Measurements from ENCODE around the gene PDCD2L. TPM values are rescaled to one million over a fixed set of nuclear protein-coding genes. Genes with fewer than 3 reads are reported as not detected.
A peak's percentile ranks its signal among the peaks of the same experiment; 100 is the strongest.
"Not testable (repeated sequence)": the region's sequence is repeated elsewhere in the genome, so short reads cannot be mapped to it uniquely, and the experiment has no call there.

PDCD2L gene
- total RNA-seq, 2 experiments from 2014 or later: 42.0 to 43.7 TPM

DNA sequence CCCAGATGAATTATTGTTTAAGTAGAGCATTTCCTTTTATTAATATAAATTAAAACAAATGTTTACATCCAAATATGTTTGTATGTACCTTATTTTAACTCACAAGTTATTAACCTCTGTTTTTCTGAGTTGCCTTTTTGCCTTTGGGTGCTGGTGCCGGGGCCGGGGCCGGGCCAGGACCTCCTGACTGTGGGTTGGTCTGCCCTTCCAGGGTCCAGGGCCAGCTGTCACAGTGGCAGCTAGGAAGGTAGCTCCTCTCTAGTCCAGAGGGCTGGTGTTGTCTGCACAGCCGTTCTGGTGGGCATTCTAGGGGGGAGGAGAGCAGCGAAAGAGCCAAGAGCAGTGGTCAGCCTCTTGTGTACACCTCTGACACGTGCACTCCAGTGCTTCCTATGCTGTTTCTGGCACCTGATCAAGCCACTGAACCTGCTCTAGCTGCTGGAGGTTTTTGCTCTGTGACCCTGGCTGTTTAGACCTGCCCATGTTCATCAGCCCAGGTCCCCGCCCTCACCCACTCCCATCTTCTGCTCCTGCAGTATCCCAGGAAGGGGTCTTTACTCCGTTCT is 22.0 kb downstream of the PDCD2L start:
- Mint-ChIP-seq H3K4me3 (no peak overlapping the region), H3K27ac (no peak overlapping the region), H3K4me1 (peaks cover 19% of the 10 kb centered on the region)

DNA sequence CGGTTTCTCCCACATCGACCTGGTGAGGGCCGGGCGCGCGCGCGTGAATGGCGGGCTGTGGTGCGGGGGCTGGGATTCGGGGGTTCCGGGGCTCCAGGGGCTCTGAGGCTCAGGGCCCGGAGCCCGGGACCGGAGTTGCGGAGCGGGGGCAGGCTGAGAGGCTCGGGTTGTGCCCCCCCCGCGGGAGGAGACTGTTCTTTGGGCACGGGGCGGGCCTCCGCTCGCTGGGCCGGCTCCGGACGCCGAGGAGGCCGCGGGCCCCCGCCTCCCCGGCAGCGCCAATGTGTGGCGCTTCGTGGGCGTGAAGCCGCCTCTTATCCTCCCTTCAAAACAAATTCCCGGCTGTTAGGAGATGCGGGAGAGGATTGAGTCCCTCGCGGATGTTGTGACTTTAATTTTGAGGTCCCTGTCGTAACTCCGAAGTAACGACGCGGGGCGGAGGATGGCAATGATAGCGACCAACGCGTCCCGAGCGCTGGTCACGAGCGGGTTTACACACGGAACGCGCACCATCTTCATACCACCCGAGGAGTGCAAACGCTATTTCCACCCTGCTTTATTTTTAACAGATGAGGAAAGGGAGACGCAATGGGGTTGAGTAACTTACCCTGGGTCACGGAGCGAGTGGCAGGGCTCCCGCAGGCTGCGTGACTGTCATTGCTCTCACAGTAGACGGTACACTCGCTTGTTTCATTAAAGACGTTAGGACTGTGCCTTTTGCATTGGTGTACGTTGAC is 24.5 kb downstream of the PDCD2L start:
- Mint-ChIP-seq H3K27ac (peak overlapping the region; percentile 94), H3K36me3 (peaks cover 35% of the 10 kb centered on the region), H3K4me3 (peak overlapping the region; percentile 93), H3K4me1 (peaks cover 27% of the 10 kb centered on the region), H3K27me3 (no peaks in the 10 kb centered on the region), H3K9me3 (no peaks in the 10 kb centered on the region)
- no peak for DNase-seq

More for the DNA sequence above, 22.0 kb downstream of the PDCD2L start:
- Mint-ChIP-seq H3K27me3 (no peaks in the 10 kb centered on the region), H3K36me3 (peaks cover 24% of the 10 kb centered on the region), H3K9me3 (no peaks in the 10 kb centered on the region)
- no peak for DNase-seq

GRCh38 chr19:34429553-34429952 is 25.4 kb downstream of the PDCD2L start:
- DNase-seq: no peak
- Mint-ChIP-seq H3K36me3 (peaks cover 32% of the 10 kb centered on the region), H3K27ac (peak overlapping the region; percentile 46), H3K4me1 (peaks cover 33% of the 10 kb centered on the region), H3K4me3 (peak overlapping the region; percentile 93), H3K27me3 (no peaks in the 10 kb centered on the region), H3K9me3 (no peaks in the 10 kb centered on the region)

- Mint-ChIP-seq H3K4me1 (peaks cover 33% of the 10 kb centered on the region), H3K9me3 (no peaks in the 10 kb centered on the region), H3K27me3 (no peaks in the 10 kb centered on the region), H3K4me3 (peak overlapping the region; percentile 93), H3K27ac (peak overlapping the region; percentile 77), H3K36me3 (peaks cover 33% of the 10 kb centered on the region)
- DNase-seq: peak; percentile 20
These were observed 26.8 kb downstream of the PDCD2L start for GRCh38 chr19:34430738-34431625.

DNA sequence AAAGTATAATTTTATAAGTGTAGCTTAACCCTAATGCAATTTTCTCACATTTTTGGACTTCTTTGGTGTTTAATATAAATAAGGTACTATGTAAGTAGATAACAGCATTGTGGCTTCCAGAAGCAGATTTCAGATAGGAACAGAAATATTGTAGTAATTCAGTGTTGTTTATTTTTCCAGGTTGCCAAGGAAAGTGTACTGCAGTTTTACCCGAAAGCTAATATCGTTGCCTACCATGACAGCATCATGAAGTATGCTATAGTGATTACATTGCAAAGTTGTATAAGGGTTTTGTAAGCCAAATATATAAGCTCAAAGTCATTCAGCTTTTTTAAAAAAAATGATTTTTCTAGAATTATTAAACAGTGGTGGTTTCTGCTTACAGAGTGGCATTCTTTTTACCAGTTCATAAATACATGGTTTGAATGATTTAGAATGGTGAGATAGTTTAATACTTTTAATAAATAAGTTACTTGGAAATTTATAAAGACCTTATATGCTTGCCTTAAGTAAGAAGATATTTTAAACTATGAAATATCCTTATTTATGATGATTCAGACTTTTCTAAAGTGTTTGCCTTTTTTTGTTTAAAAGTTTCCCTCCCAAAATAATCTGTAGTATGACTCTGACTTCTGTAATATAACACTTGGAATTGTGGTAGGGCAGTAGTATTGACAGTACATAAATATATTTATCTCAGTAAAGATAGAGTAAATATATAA is 27.6 kb downstream of the PDCD2L start:
- Mint-ChIP-seq H3K4me3 (no peak overlapping the region), H3K27ac (no peak overlapping the region), H3K9me3 (no peaks in the 10 kb centered on the region), H3K27me3 (no peaks in the 10 kb centered on the region), H3K36me3 (peaks cover 36% of the 10 kb centered on the region), H3K4me1 (peaks cover 33% of the 10 kb centered on the region)
- no peak for DNase-seq

GRCh38 chr19:34432797-34433196 is 28.6 kb downstream of the PDCD2L start:
- Mint-ChIP-seq H3K9me3 (no peaks in the 10 kb centered on the region), H3K36me3 (peaks cover 38% of the 10 kb centered on the region), H3K27me3 (no peaks in the 10 kb centered on the region), H3K27ac (no peak overlapping the region), H3K4me1 (peaks cover 33% of the 10 kb centered on the region), H3K4me3 (no peak overlapping the region)
- DNase-seq: no peak

DNA sequence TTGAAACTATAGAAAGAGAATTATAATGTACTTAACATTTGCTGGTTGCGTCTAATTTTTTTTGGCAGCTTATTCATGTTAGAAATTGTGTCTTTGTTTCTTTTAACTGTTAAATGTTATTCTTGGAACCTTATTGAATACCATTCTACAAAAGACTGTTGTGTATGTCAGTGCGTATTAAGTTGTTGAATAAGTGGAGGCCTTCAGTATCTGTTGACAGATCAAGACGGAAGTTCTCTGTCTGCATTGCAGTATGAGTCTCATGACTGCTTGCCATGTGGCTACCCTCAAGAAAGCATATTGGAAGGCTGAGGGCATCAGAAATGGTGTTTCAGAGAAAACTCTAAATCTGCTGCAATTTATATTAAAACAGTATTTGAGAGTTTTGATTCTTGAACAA is 32.5 kb downstream of the PDCD2L start:
- DNase-seq: no peak
- no peaks in the 10 kb centered on the region for H3K9me3 Mint-ChIP-seq
- H3K27ac Mint-ChIP-seq: no peak overlapping the region
- no peak overlapping the region for H3K4me3 Mint-ChIP-seq
- peaks cover 30% of the 10 kb centered on the region for H3K36me3 Mint-ChIP-seq
- peaks cover 14% of the 10 kb centered on the region for H3K4me1 Mint-ChIP-seq
- no peaks in the 10 kb centered on the region for H3K27me3 Mint-ChIP-seq

- peaks cover 37% of the 10 kb centered on the region for H3K36me3 Mint-ChIP-seq
- H3K4me3 Mint-ChIP-seq: no peak overlapping the region
- H3K27me3 Mint-ChIP-seq: no peaks in the 10 kb centered on the region
- no peak overlapping the region for H3K27ac Mint-ChIP-seq
- DNase-seq: no peak
- H3K9me3 Mint-ChIP-seq: no peaks in the 10 kb centered on the region
- H3K4me1 Mint-ChIP-seq: peaks cover 4% of the 10 kb centered on the region
These were observed 44.0 kb downstream of the PDCD2L start for GRCh38 chr19:34448191-34448590.

GRCh38 chr19:34452723-34453122 is 48.5 kb downstream of the PDCD2L start:
- Mint-ChIP-seq H3K27ac (no peak overlapping the region), H3K9me3 (no peaks in the 10 kb centered on the region), H3K4me1 (peaks cover 7% of the 10 kb centered on the region), H3K27me3 (no peaks in the 10 kb centered on the region), H3K4me3 (no peak overlapping the region), H3K36me3 (peaks cover 13% of the 10 kb centered on the region)
- no peak for DNase-seq

DNA sequence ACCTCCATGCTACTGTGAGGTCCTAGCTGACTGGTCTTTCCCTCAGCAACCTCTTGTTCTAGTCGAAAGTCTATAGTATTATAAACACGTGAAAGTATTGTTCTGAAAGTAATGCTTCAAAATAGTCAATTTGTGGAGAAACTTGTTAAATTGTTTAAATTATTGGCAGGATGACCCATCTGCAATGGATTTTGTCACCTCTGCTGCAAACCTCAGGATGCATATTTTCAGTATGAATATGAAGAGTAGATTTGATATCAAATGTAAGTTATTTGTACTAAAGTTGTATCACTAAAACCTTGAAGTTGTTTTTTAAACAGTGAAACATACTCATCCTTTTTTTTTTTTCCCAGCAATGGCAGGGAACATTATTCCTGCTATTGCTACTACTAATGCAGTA is 49.9 kb downstream of the PDCD2L start:
- Mint-ChIP-seq H3K9me3 (no peaks in the 10 kb centered on the region), H3K36me3 (peaks cover 14% of the 10 kb centered on the region), H3K4me3 (no peak overlapping the region), H3K4me1 (peaks cover 7% of the 10 kb centered on the region), H3K27me3 (no peaks in the 10 kb centered on the region), H3K27ac (no peak overlapping the region)
- no peak for DNase-seq

DNA sequence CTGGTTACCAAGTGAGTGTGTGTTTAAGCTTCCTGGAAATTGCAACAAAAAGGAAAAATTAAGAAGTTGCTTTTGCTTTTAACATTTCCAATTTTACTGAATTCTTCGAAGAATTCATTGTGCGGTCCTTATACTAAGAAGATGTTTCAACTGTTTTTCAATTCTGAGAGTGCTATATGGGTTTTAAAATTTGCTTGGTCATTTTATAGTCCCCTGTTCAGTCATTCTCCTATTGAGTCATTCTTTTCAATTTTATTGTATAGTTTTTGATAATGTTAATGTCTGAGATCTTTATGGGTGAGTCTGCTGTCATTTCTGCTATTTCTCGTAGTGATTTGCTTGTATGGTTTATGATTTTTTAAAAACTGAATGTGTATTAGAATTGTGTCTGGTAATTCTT is 50.5 kb downstream of the PDCD2L start:
- Mint-ChIP-seq H3K36me3 (peaks cover 16% of the 10 kb centered on the region), H3K9me3 (no peaks in the 10 kb centered on the region), H3K27ac (no peak overlapping the region), H3K4me3 (no peak overlapping the region), H3K4me1 (peaks cover 7% of the 10 kb centered on the region), H3K27me3 (no peaks in the 10 kb centered on the region)
- DNase-seq: no peak

GRCh38 chr19:34455783-34456480 is 51.7 kb downstream of the PDCD2L start:
- not testable (repeated sequence) for H3K27ac Mint-ChIP-seq, H3K9me3 Mint-ChIP-seq, H3K27me3 Mint-ChIP-seq, H3K4me1 Mint-ChIP-seq, DNase-seq, H3K4me3 Mint-ChIP-seq
- H3K36me3 Mint-ChIP-seq: peaks cover 22% of the 10 kb centered on the region

GRCh38 chr19:34457446-34457845 is 53.2 kb downstream of the PDCD2L start:
- Mint-ChIP-seq H3K4me1 (peaks cover 5% of the 10 kb centered on the region), H3K4me3 (no peak overlapping the region), H3K36me3 (peaks cover 32% of the 10 kb centered on the region), H3K27ac (peak overlapping the region; percentile 60), H3K27me3 (no peaks in the 10 kb centered on the region), H3K9me3 (no peaks in the 10 kb centered on the region)
- DNase-seq: no peak

- Mint-ChIP-seq H3K4me3 (no peak overlapping the region), H3K27ac (no peak overlapping the region), H3K27me3 (no peaks in the 10 kb centered on the region), H3K36me3 (peaks cover 35% of the 10 kb centered on the region), H3K9me3 (no peaks in the 10 kb centered on the region), H3K4me1 (peaks cover 5% of the 10 kb centered on the region)
- DNase-seq: no peak
These were observed 54.5 kb downstream of the PDCD2L start for GRCh38 chr19:34458677-34459076.

Data from activated naive CD8-positive, alpha-beta T cell treated with anti-CD3 and anti-CD28 coated beads for 36 hours (primary cell).